SK-N-MC (cell line): ENCODE results near the gene RFXANK.

Experiments
- EZH2 ChIP-seq: fragments of 200-600 bp; sonication (generic); IDR thresholded peaks from one replicate; pipeline ENCODE4 v1.6.1; 2017; ENCODE audit warnings: antibody characterized with exemption
- POLR2AphosphoS5 ChIP-seq: IDR thresholded peaks from 2 replicates; pipeline ENCODE4 v1.6.1; 2012; ENCODE audit warnings: mild to moderate bottlenecking, low read depth, low read length, borderline replicate concordance

- TF ChIP-seq EZH2 (no peak), POLR2AphosphoS5 (no peak)
Measured at GRCh38 chr19:19230999-19231398, 38.9 kb downstream of the RFXANK start.
